Neuron (in vitro differentiated cells): ENCODE results near the gene ADD1.

Experiments
- H2AFZ ChIP-seq: one replicate; pipeline ENCODE4 v1.6.1; 2013; ENCODE audit warnings: low read depth, mild to moderate bottlenecking, inconsistent platforms, low read length, moderate library complexity
- H3K27me3 ChIP-seq: one replicate; pipeline ENCODE4 v1.6.1; 2013; ENCODE audit warnings: low read length; ENCODE audit not compliant: insufficient read depth
- H3K36me3 ChIP-seq: one replicate; pipeline ENCODE4 v1.6.1; 2013; ENCODE audit warnings: low read length; ENCODE audit not compliant: insufficient read depth
- H3K4me1 ChIP-seq: one replicate; pipeline ENCODE4 v1.6.1; 2013; ENCODE audit warnings: low read length; ENCODE audit not compliant: insufficient read depth
- H3K4me3 ChIP-seq: 2 replicates; pipeline ENCODE4 v1.5.1; 2013; ENCODE audit warnings: mild to moderate bottlenecking, low read length, moderate library complexity
- H3K9me3 ChIP-seq: one replicate; pipeline ENCODE4 v1.6.1; 2013; ENCODE audit warnings: low read length

Gene ADD1

GRCh38 chr4:2830632-2831610, 12.7 kb upstream of the ADD1 start:
- Histone ChIP-seq H3K4me1 (no peaks in the 10 kb centered on the region), H3K36me3 (peaks cover 33% of the 10 kb centered on the region), H3K4me3 (no peak overlapping the region), H3K9me3 (no peaks in the 10 kb centered on the region), H3K27me3 (no peaks in the 10 kb centered on the region), H2AFZ (no peak overlapping the region)

GRCh38 chr4:2831611-2832308, 11.9 kb upstream of the ADD1 start:
- Histone ChIP-seq H3K4me1 (no peaks in the 10 kb centered on the region), H2AFZ (no peak overlapping the region), H3K9me3 (no peaks in the 10 kb centered on the region), H3K27me3 (no peaks in the 10 kb centered on the region), H3K4me3 (no peak overlapping the region), H3K36me3 (peaks cover 29% of the 10 kb centered on the region)

- H3K36me3 ChIP-seq: peaks cover 26% of the 10 kb centered on the region
- peaks cover 3% of the 10 kb centered on the region for H3K4me1 ChIP-seq
- no peaks in the 10 kb centered on the region for H3K27me3 ChIP-seq
- H2AFZ ChIP-seq: no peak overlapping the region
- H3K4me3 ChIP-seq: no peak overlapping the region
- H3K9me3 ChIP-seq: no peaks in the 10 kb centered on the region
These were observed 11.2 kb upstream of the ADD1 start for GRCh38 chr4:2832309-2832980.

- no peaks in the 10 kb centered on the region for H3K27me3 ChIP-seq
- no peak overlapping the region for H3K4me3 ChIP-seq
- H3K9me3 ChIP-seq: no peaks in the 10 kb centered on the region
- no peak overlapping the region for H2AFZ ChIP-seq
- H3K36me3 ChIP-seq: peaks cover 22% of the 10 kb centered on the region
- H3K4me1 ChIP-seq: peaks cover 10% of the 10 kb centered on the region
These were observed 10.5 kb upstream of the ADD1 start for GRCh38 chr4:2832981-2833670.

- Histone ChIP-seq H3K27me3 (no peaks in the 10 kb centered on the region), H3K36me3 (peaks cover 20% of the 10 kb centered on the region)
These were observed 10.0 kb upstream of the ADD1 start for GRCh38 chr4:2833671-2834000.

GRCh38 chr4:2834001-2834921, 9.4 kb upstream of the ADD1 start:
- Histone ChIP-seq H3K36me3 (peaks cover 18% of the 10 kb centered on the region), H3K4me3 (no peak overlapping the region), H3K9me3 (no peaks in the 10 kb centered on the region), H2AFZ (no peak overlapping the region), H3K4me1 (peaks cover 12% of the 10 kb centered on the region), H3K27me3 (no peaks in the 10 kb centered on the region)

More at GRCh38 chr4:2833671-2834000, 10.0 kb upstream of the ADD1 start:
- no peaks in the 10 kb centered on the region for H3K9me3 ChIP-seq
- H2AFZ ChIP-seq: no peak overlapping the region
- peaks cover 12% of the 10 kb centered on the region for H3K4me1 ChIP-seq
- H3K4me3 ChIP-seq: no peak overlapping the region

- no peaks in the 10 kb centered on the region for H3K9me3 ChIP-seq
- H3K27me3 ChIP-seq: no peaks in the 10 kb centered on the region
- H3K4me3 ChIP-seq: no peak overlapping the region
- peaks cover 9% of the 10 kb centered on the region for H3K36me3 ChIP-seq
- no peak overlapping the region for H2AFZ ChIP-seq
- peaks cover 12% of the 10 kb centered on the region for H3K4me1 ChIP-seq
These were observed 7.7 kb upstream of the ADD1 start for GRCh38 chr4:2835978-2836377.

- H3K27me3 ChIP-seq: no peaks in the 10 kb centered on the region
- no peaks in the 10 kb centered on the region for H3K9me3 ChIP-seq
These were observed 7.2 kb upstream of the ADD1 start for GRCh38 chr4:2836391-2836859.

GRCh38 chr4:2837110-2837903, 6.3 kb upstream of the ADD1 start:
- Histone ChIP-seq H3K27me3 (no peaks in the 10 kb centered on the region), H3K36me3 (peaks cover 3% of the 10 kb centered on the region), H2AFZ (no peak overlapping the region), H3K9me3 (no peaks in the 10 kb centered on the region), H3K4me1 (peaks cover 12% of the 10 kb centered on the region), H3K4me3 (no peak overlapping the region)

More at GRCh38 chr4:2836391-2836859, 7.2 kb upstream of the ADD1 start:
- Histone ChIP-seq H3K4me1 (peaks cover 12% of the 10 kb centered on the region), H3K36me3 (peaks cover 9% of the 10 kb centered on the region), H3K4me3 (no peak overlapping the region), H2AFZ (no peak overlapping the region)

GRCh38 chr4:2837904-2838496, 5.6 kb upstream of the ADD1 start:
- peak overlapping the region; percentile 17 for H3K4me3 ChIP-seq
- H3K4me1 ChIP-seq: peaks cover 18% of the 10 kb centered on the region
- H3K27me3 ChIP-seq: no peaks in the 10 kb centered on the region
- no peaks in the 10 kb centered on the region for H3K36me3 ChIP-seq
- H3K9me3 ChIP-seq: no peaks in the 10 kb centered on the region
- H2AFZ ChIP-seq: no peak overlapping the region

- Histone ChIP-seq H3K4me1 (peaks cover 19% of the 10 kb centered on the region), H3K9me3 (no peaks in the 10 kb centered on the region), H3K27me3 (no peaks in the 10 kb centered on the region), H2AFZ (no peak overlapping the region), H3K36me3 (no peaks in the 10 kb centered on the region), H3K4me3 (no peak overlapping the region)
These were observed 4.6 kb upstream of the ADD1 start for GRCh38 chr4:2839060-2839459.
